GM12891 (cell line): ENCODE measurements around the gene HKDC1.

Experiments
- PAX5 ChIP-seq: IDR thresholded peaks from 2 replicates; pipeline ENCODE4 v1.6.1; 2011; ENCODE audit warnings: low read length, moderate library complexity, mild to moderate bottlenecking; ENCODE audit not compliant: insufficient read depth, severe bottlenecking
- POLR2A ChIP-seq: IDR thresholded peaks from 2 replicates; pipeline ENCODE4 v1.6.1; 2011; ENCODE audit warnings: low read depth, low read length, control low read depth
- POLR2AphosphoS5 ChIP-seq: IDR thresholded peaks from 2 replicates; pipeline ENCODE4 v1.6.1; 2011; ENCODE audit warnings: low read depth, low read length, control low read depth
- POU2F2 ChIP-seq: IDR thresholded peaks from 2 replicates; pipeline ENCODE4 v1.6.1; 2011; ENCODE audit warnings: low read depth, mild to moderate bottlenecking, control low read depth, low read length, moderate library complexity
- SPI1 ChIP-seq: IDR thresholded peaks from 2 replicates; pipeline ENCODE4 v1.6.1; 2011; ENCODE audit warnings: low read depth, low read length, control low read depth
- TAF1 ChIP-seq: IDR thresholded peaks from 2 replicates; pipeline ENCODE4 v1.6.1; 2011; ENCODE audit warnings: low read depth, low read length, control low read depth

DNA sequence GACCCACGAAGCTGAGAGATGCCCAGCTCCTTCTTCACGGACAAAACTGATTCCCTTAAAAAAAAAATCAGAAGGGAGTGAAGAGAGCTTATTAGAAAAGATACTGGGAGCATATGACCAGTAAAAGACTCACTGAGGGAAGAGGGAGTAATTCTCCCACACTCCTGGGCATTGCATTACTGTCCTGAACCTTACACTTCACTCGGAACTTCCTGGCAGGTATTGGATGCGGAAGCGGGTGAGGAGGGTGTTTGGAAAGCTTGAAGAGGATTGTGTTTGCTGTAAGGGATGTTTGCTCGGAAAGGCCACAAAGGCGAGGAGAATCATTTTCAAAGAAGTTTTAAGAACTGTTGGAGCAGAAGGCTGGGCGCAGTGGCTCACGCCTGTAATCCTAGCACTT, 375 bp downstream of the HKDC1 start:
- TF ChIP-seq POLR2AphosphoS5 (no peak), POLR2A (no peak), TAF1 (no peak), POU2F2 (no peak), SPI1 (no peak), PAX5 (no peak)
